Fibroblast of the aortic adventitia (primary cell): ENCODE results near the gene IL27RA. TPM values are rescaled to one million over a fixed set of nuclear protein-coding genes. Genes with fewer than 3 reads are reported as not detected.

Source experiments
- DNase-seq: peaks from one replicate; pipeline ENCODE4 v3.0.0-alpha.2; 2010; ENCODE audit warnings: low read depth
- H3K4me3 ChIP-seq: 2 replicates; pipeline ENCODE4 v1.5.1; 2011; ENCODE audit warnings: low read depth, mild to moderate bottlenecking, control low read depth, low read length, moderate library complexity
- CTCF ChIP-seq: IDR thresholded peaks from 2 replicates; pipeline ENCODE4 v1.5.1; 2011; ENCODE audit warnings: mild to moderate bottlenecking, low read length, control low read depth, inconsistent platforms; ENCODE audit not compliant: insufficient read depth
- total RNA-seq: library from RNA; depleted of rRNA; stranded (reverse); fragments of >200 nt; gene quantifications from 2 replicates; pipeline ENCODE4 v1.2.3, GENCODE V29; 2012; ENCODE audit warnings: low replicate concordance

The IL27RA gene
- 0.63 and 0.82 TPM in 2 replicates for total RNA-seq

- peak within 1 kb of the TSS; percentile 67 for H3K4me3 ChIP-seq
- DNase-seq, result peak; percentile 29
- peak; percentile 73 for TF ChIP-seq CTCF
These were observed at the start of gene IL27RA for GRCh38 chr19:14031719-14032480. TSS of gene IL27RA (plus strand) at chr19:14031762. CDS start at chr19:14031873, 111 bp downstream.

GRCh38 chr19:13981988-13982501 lies 49.5 kb upstream of the IL27RA start:
- no peak for TF ChIP-seq CTCF
- no peak overlapping the region for H3K4me3 ChIP-seq
- no peak for DNase-seq

- TF ChIP-seq CTCF, result no peak
- DNase-seq, result no peak
These were observed 48.8 kb upstream of the IL27RA start for GRCh38 chr19:13982773-13983172.

DNA sequence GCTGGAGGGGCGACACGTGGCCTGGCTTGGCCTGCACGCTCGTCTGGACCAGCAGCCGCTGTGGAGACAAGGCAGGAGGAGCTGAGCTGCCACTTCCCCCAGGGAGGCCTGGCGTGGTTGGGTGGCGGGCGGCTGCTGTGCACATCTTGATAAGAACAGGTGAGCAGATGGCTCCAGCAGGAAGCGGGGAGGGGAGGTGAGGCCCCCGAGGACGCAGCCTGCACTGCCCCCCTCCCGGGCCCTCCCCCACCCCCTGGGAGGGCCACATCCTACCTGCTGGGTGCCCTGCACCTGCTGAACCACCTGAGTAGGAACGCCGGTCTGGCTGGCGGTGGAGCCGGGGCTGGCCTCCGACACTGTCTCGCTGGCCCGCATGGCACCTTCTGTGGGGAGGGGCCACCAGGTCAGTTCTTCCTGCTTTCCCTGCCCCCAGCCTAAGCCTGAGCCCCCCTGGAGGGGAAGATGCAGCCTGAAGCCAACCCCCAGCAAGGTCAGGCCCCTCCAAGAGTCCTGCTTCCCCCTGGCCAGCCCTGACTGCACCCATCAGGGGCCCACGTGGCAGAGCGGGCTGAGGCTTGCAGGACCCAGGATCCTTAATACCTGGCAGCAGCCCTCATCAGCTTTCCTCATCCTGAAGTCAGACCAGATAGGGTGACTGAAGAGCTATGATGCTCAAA lies 48.2 kb upstream of the IL27RA start:
- no peak overlapping the region for H3K4me3 ChIP-seq
- DNase-seq, result no peak
- TF ChIP-seq CTCF, result no peak

More at GRCh38 chr19:13982773-13983172, 48.8 kb upstream of the IL27RA start:
- H3K4me3 ChIP-seq, result no peak overlapping the region

DNA sequence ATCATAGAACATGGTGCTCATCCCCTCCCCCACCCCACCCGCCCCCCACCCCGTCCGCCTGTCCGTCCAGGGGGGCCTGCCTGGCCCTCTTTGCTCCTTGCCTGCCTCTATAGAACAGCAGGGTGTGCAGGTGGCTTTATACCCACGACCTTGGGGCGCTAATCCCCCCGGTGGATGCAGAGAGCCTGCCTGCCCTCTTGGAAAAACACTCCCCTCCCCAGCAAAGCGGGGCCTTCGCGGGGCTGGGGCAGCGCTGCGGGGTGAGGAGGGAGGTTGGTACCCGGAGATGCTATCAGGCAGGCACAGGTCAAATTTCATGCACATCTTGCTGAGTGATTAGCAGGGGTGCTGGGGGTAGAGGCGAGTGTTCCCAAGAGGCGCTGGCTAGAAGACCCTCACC lies 47.4 kb upstream of the IL27RA start:
- DNase-seq, result no peak
- no peak for TF ChIP-seq CTCF
- H3K4me3 ChIP-seq, result no peak overlapping the region

DNA sequence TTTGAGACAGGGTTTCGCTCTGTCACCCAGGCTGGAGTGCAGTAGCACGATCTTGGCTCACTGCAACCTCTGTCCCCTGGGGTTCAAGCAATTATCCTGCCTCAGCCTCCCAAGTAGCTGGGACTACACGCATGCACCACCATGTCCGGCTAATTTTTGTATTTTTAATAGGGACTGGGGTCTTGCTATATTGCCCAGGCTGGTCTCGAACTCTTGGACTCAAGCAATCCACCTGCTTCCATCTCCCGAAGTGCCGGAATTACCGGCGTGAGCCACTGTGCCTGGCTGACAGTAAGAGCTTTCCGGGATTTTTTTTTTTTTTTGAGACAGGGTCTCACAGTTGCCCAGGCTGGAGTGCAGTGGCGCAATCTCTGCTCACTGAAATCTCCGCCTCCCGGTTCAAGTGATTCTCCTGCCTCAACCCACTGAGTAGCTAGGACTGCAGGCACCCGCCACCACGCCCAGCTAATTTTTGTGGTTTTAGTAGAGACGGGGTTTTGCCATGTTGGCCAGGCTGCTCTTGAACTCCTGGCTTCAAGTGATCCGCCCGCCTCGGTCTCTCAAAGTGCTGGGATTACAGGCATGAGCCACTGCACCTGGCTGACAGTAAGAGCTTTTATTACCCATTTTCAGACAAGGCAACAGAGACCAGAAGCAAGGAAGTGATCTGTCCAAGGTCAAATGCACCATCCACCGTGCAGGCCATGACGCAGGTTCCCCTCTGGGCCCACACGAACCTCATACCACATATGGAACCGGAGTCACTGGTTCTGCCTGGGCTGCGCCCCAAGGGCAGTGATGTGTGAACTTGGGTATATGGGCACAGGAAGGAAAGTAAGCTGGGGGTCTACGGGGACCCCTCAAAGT lies 46.5 kb upstream of the IL27RA start:
- DNase-seq, result no peak
- no peak overlapping the region for H3K4me3 ChIP-seq
- no peak for TF ChIP-seq CTCF
